IPS-15b (cell line): ENCODE measurements around the gene MORC2.

Experiments used
- H3K27me3 ChIP-seq: one replicate; pipeline ENCODE4 v1.6.1; 2013; ENCODE audit warnings: low read length; ENCODE audit not compliant: control insufficient read depth, insufficient read depth
- H3K36me3 ChIP-seq: one replicate; pipeline ENCODE4 v1.6.1; 2013; ENCODE audit warnings: low read length; ENCODE audit not compliant: control insufficient read depth, insufficient read depth
- H3K4me1 ChIP-seq: one replicate; pipeline ENCODE4 v1.6.1; 2013; ENCODE audit warnings: mild to moderate bottlenecking, low read length; ENCODE audit not compliant: control insufficient read depth, insufficient read depth
- H3K4me3 ChIP-seq: one replicate; pipeline ENCODE4 v1.5.1; 2013; ENCODE audit warnings: low read depth, low read length
- H3K9ac ChIP-seq: one replicate; pipeline ENCODE4 v1.6.1; 2013; ENCODE audit warnings: low read depth, mild to moderate bottlenecking, low read length
- H3K9me3 ChIP-seq: one replicate; pipeline ENCODE4 v1.6.1; 2013; ENCODE audit warnings: mild to moderate bottlenecking, low read length; ENCODE audit not compliant: control insufficient read depth, insufficient read depth

Gene MORC2

GRCh38 chr22:30947816-30948454 is 20.6 kb downstream of the MORC2 start:
- H3K36me3 ChIP-seq = peaks cover 53% of the 10 kb centered on the region
- H3K9me3 ChIP-seq = no peaks in the 10 kb centered on the region
- H3K9ac ChIP-seq = no peak overlapping the region
- H3K4me3 ChIP-seq = no peak overlapping the region
- no peaks in the 10 kb centered on the region for H3K27me3 ChIP-seq
- H3K4me1 ChIP-seq = no peaks in the 10 kb centered on the region

GRCh38 chr22:30947173-30947815 is 21.3 kb downstream of the MORC2 start:
- peaks cover 58% of the 10 kb centered on the region for H3K36me3 ChIP-seq

GRCh38 chr22:30946354-30946753 is 22.2 kb downstream of the MORC2 start:
- Histone ChIP-seq H3K4me1 (no peaks in the 10 kb centered on the region), H3K36me3 (peaks cover 67% of the 10 kb centered on the region), H3K4me3 (no peak overlapping the region), H3K9ac (no peak overlapping the region), H3K27me3 (no peaks in the 10 kb centered on the region), H3K9me3 (no peaks in the 10 kb centered on the region)

More at GRCh38 chr22:30947173-30947815, 21.3 kb downstream of the MORC2 start:
- no peaks in the 10 kb centered on the region for H3K4me1 ChIP-seq
- no peaks in the 10 kb centered on the region for H3K9me3 ChIP-seq
- no peak overlapping the region for H3K9ac ChIP-seq
- H3K27me3 ChIP-seq = no peaks in the 10 kb centered on the region
- H3K4me3 ChIP-seq = no peak overlapping the region

- peaks cover 72% of the 10 kb centered on the region for H3K36me3 ChIP-seq
- no peaks in the 10 kb centered on the region for H3K27me3 ChIP-seq
- H3K4me3 ChIP-seq = no peak overlapping the region
- no peaks in the 10 kb centered on the region for H3K4me1 ChIP-seq
- no peaks in the 10 kb centered on the region for H3K9me3 ChIP-seq
- H3K9ac ChIP-seq = no peak overlapping the region
Measured at GRCh38 chr22:30945653-30946052, 22.9 kb downstream of the MORC2 start.

GRCh38 chr22:30944986-30945385 is 23.6 kb downstream of the MORC2 start:
- no peaks in the 10 kb centered on the region for H3K4me1 ChIP-seq
- peaks cover 78% of the 10 kb centered on the region for H3K36me3 ChIP-seq
- H3K9ac ChIP-seq = no peak overlapping the region
- H3K4me3 ChIP-seq = no peak overlapping the region
- H3K27me3 ChIP-seq = no peaks in the 10 kb centered on the region
- no peaks in the 10 kb centered on the region for H3K9me3 ChIP-seq

GRCh38 chr22:30943368-30943767 is 25.2 kb downstream of the MORC2 start:
- Histone ChIP-seq H3K4me1 (no peaks in the 10 kb centered on the region), H3K36me3 (peaks cover 78% of the 10 kb centered on the region), H3K9me3 (no peaks in the 10 kb centered on the region)

GRCh38 chr22:30941363-30941740 is 27.2 kb downstream of the MORC2 start:
- Histone ChIP-seq H3K9ac (no peak overlapping the region), H3K9me3 (no peaks in the 10 kb centered on the region), H3K27me3 (no peaks in the 10 kb centered on the region), H3K36me3 (peaks cover 89% of the 10 kb centered on the region), H3K4me3 (no peak overlapping the region), H3K4me1 (no peaks in the 10 kb centered on the region)

More at GRCh38 chr22:30943368-30943767, 25.2 kb downstream of the MORC2 start:
- Histone ChIP-seq H3K27me3 (no peaks in the 10 kb centered on the region), H3K9ac (no peak overlapping the region), H3K4me3 (no peak overlapping the region)

- no peaks in the 10 kb centered on the region for H3K9me3 ChIP-seq
- H3K9ac ChIP-seq = no peak overlapping the region
- H3K4me3 ChIP-seq = no peak overlapping the region
- H3K27me3 ChIP-seq = no peaks in the 10 kb centered on the region
- H3K36me3 ChIP-seq = peaks cover 86% of the 10 kb centered on the region
- H3K4me1 ChIP-seq = no peaks in the 10 kb centered on the region
Measured at GRCh38 chr22:30940685-30941362, 27.8 kb downstream of the MORC2 start.

GRCh38 chr22:30934053-30934452 is 34.5 kb downstream of the MORC2 start:
- H3K36me3 ChIP-seq = peaks cover 82% of the 10 kb centered on the region
- H3K4me1 ChIP-seq = no peaks in the 10 kb centered on the region
- no peak overlapping the region for H3K9ac ChIP-seq
- no peaks in the 10 kb centered on the region for H3K9me3 ChIP-seq
- no peaks in the 10 kb centered on the region for H3K27me3 ChIP-seq
- no peak overlapping the region for H3K4me3 ChIP-seq

GRCh38 chr22:30933457-30933856 is 35.1 kb downstream of the MORC2 start:
- H3K9me3 ChIP-seq = no peaks in the 10 kb centered on the region
- no peaks in the 10 kb centered on the region for H3K27me3 ChIP-seq
- no peak overlapping the region for H3K9ac ChIP-seq
- H3K36me3 ChIP-seq = peaks cover 77% of the 10 kb centered on the region
- no peaks in the 10 kb centered on the region for H3K4me1 ChIP-seq
- H3K4me3 ChIP-seq = no peak overlapping the region

- Histone ChIP-seq H3K36me3 (peaks cover 77% of the 10 kb centered on the region), H3K27me3 (no peaks in the 10 kb centered on the region), H3K4me1 (no peaks in the 10 kb centered on the region), H3K9ac (no peak overlapping the region), H3K4me3 (no peak overlapping the region), H3K9me3 (no peaks in the 10 kb centered on the region)
Measured at GRCh38 chr22:30932661-30933060, 35.9 kb downstream of the MORC2 start.
